ENCODE results near the gene TMEM154.

The TMEM154 gene

DNA sequence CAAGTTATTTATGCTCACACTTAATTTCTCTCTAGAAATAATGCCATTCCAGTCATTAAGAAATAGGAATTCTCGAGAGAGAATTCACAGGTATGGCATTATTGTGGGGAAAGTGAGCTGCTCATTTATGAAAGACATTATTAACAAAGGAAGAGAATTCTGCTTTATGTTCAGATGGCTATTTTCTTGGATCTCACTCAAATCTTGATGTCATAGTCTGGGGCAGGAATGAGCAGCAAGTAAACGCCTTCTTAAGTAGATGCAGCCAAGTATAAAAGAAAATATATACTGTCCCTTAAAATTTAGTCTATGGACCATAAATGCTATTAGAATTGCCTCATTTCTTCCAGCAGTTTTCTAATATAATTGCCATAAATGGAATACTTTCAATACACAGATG is 85.7 kb downstream of the TMEM154 start:
- H3K4me3 ChIP-seq (ENCODE audit: low read depth, low read length), result no peak overlapping the region
- no peaks in the 10 kb centered on the region for H3K36me3 ChIP-seq (ENCODE audit: control insufficient read depth, insufficient read depth, low read length)
- H3K9ac ChIP-seq (ENCODE audit: low read depth, low read length), result no peak overlapping the region
- no peaks in the 10 kb centered on the region for H3K9me3 ChIP-seq (ENCODE audit: control insufficient read depth, insufficient read depth, low read length)
- H3K4me1 ChIP-seq (ENCODE audit: control insufficient read depth, insufficient read depth, low read length), result no peaks in the 10 kb centered on the region
- no peaks in the 10 kb centered on the region for H3K27me3 ChIP-seq (ENCODE audit: control insufficient read depth, insufficient read depth, low read length)

DNA sequence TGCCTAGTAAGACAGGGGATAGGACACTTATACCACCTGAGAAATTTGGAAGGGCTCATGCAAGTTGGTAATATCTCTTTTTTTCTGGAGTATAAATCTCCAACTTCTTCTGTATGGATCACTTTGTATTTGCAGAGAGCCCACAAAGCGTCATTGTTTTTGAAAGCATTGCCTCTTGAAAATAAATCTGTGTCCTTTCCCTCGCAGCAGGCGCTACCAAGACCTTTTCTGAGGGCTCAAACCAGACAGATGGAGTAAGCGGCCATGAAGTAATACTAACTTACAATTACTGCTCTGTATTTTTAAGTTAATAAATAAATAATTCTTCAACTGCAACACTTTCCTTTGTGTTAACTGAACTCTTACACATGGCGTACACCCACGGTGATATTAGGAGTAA is 87.9 kb downstream of the TMEM154 start:
- peak overlapping the region; percentile 33 for H3K4me3 ChIP-seq (ENCODE audit: low read depth, low read length)
- H3K27me3 ChIP-seq (ENCODE audit: control insufficient read depth, insufficient read depth, low read length), result no peaks in the 10 kb centered on the region
- no peaks in the 10 kb centered on the region for H3K4me1 ChIP-seq (ENCODE audit: control insufficient read depth, insufficient read depth, low read length)
- no peaks in the 10 kb centered on the region for H3K36me3 ChIP-seq (ENCODE audit: control insufficient read depth, insufficient read depth, low read length)
- H3K9ac ChIP-seq (ENCODE audit: low read depth, low read length), result no peak overlapping the region
- H3K9me3 ChIP-seq (ENCODE audit: control insufficient read depth, insufficient read depth, low read length), result no peaks in the 10 kb centered on the region

DNA sequence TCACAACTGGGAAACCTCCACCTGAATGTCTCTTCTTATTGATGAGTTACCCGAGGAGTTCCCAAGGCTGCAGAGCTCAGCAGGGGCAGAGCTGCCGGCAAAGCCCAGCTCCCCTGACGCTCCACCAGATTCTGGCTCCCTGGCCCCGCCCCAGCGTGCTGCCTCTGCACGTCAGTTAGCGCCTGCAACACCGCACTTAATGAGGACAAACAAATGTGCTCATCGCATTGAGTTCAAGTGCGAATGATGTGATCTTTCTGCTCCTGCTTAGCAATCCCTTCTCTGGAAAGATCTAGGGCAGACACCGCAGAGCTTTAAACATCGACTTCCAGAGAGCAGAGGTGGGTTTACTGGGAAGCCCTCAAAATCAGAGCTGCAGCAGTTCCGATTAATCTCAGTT is 88.4 kb downstream of the TMEM154 start:
- no peaks in the 10 kb centered on the region for H3K36me3 ChIP-seq (ENCODE audit: control insufficient read depth, insufficient read depth, low read length)
- H3K9me3 ChIP-seq (ENCODE audit: control insufficient read depth, insufficient read depth, low read length), result no peaks in the 10 kb centered on the region
- H3K27me3 ChIP-seq (ENCODE audit: control insufficient read depth, insufficient read depth, low read length), result no peaks in the 10 kb centered on the region
- H3K4me1 ChIP-seq (ENCODE audit: control insufficient read depth, insufficient read depth, low read length), result no peaks in the 10 kb centered on the region
- peak overlapping the region; percentile 33 for H3K4me3 ChIP-seq (ENCODE audit: low read depth, low read length)
- no peak overlapping the region for H3K9ac ChIP-seq (ENCODE audit: low read depth, low read length)

DNA sequence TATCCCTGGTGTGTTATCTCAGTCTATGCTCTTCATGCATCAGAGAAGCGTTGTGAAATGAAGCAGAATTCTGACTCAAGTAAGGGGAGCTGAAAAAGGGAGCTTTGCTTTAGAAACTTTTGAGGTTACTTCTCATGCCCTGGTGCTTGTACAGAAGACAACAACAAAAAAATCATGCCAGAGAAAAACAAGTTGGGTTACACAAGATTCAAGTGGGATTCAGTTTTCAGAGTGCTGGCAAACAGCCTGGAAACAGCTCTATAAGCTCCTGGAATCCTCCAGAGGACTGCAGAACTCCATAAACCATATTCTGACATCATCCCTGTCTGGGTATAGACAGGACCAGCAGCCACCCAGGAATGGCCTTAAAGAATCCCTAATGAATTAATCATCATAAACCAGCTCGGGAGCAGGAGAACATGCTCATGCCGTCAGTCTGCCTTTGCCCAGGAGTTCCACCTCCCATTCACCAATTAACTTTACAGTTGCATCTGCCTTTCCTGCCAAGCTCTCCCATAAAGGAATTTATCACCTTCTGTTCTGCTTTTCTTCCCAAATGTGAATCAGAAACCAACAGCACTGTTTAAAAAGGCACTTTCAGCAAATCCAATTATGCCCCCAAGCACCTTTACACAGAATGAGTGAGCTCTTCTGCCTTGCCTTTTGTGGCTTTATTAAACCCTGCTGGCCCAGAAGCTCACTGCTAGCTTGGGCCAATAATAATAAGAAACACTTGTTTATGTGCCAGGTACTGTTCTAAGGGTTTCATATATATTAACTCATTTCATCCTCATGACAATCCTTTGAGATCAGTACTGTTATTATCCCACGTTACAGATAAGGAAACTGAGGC is 89.4 kb downstream of the TMEM154 start:
- H3K9me3 ChIP-seq (ENCODE audit: control insufficient read depth, insufficient read depth, low read length), result no peaks in the 10 kb centered on the region
- no peaks in the 10 kb centered on the region for H3K4me1 ChIP-seq (ENCODE audit: control insufficient read depth, insufficient read depth, low read length)
- H3K27me3 ChIP-seq (ENCODE audit: control insufficient read depth, insufficient read depth, low read length), result no peaks in the 10 kb centered on the region
- H3K9ac ChIP-seq (ENCODE audit: low read depth, low read length), result no peak overlapping the region
- no peak overlapping the region for H3K4me3 ChIP-seq (ENCODE audit: low read depth, low read length)
- no peaks in the 10 kb centered on the region for H3K36me3 ChIP-seq (ENCODE audit: control insufficient read depth, insufficient read depth, low read length)

GRCh38 chr4:152588869-152589268 is 90.9 kb downstream of the TMEM154 start:
- Histone ChIP-seq H3K36me3 (ENCODE audit: control insufficient read depth, insufficient read depth, low read length) (no peaks in the 10 kb centered on the region), H3K9me3 (ENCODE audit: control insufficient read depth, insufficient read depth, low read length) (no peaks in the 10 kb centered on the region), H3K27me3 (ENCODE audit: control insufficient read depth, insufficient read depth, low read length) (no peaks in the 10 kb centered on the region), H3K9ac (ENCODE audit: low read depth, low read length) (no peak overlapping the region), H3K4me1 (ENCODE audit: control insufficient read depth, insufficient read depth, low read length) (no peaks in the 10 kb centered on the region), H3K4me3 (ENCODE audit: low read depth, low read length) (no peak overlapping the region)

DNA sequence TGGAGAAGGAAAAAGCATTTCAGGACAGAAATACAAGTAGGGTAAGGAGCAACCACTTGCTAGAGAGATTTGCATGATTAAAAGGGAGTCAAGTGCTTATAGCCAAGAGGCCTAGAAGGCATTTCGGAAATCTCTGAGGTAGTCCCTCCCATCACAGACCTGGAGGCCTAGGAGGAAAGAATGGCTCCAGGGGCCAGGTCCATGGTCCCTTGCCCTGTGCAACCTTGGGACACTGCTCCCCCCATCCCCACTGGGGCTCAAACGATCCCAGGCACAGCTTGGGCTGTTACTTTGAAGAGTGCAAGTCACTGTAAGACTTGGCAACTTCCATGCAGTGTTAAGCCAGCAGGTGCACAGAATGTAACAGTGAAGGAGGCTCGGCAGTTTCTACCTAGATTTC is 92.7 kb downstream of the TMEM154 start:
- no peaks in the 10 kb centered on the region for H3K4me1 ChIP-seq (ENCODE audit: control insufficient read depth, insufficient read depth, low read length)
- H3K36me3 ChIP-seq (ENCODE audit: control insufficient read depth, insufficient read depth, low read length), result no peaks in the 10 kb centered on the region
- H3K9ac ChIP-seq (ENCODE audit: low read depth, low read length), result no peak overlapping the region
- H3K9me3 ChIP-seq (ENCODE audit: control insufficient read depth, insufficient read depth, low read length), result no peaks in the 10 kb centered on the region
- no peaks in the 10 kb centered on the region for H3K27me3 ChIP-seq (ENCODE audit: control insufficient read depth, insufficient read depth, low read length)
- no peak overlapping the region for H3K4me3 ChIP-seq (ENCODE audit: low read depth, low read length)

- Histone ChIP-seq H3K4me1 (ENCODE audit: control insufficient read depth, insufficient read depth, low read length) (no peaks in the 10 kb centered on the region), H3K9ac (ENCODE audit: low read depth, low read length) (no peak overlapping the region), H3K9me3 (ENCODE audit: control insufficient read depth, insufficient read depth, low read length) (no peaks in the 10 kb centered on the region), H3K27me3 (ENCODE audit: control insufficient read depth, insufficient read depth, low read length) (no peaks in the 10 kb centered on the region), H3K36me3 (ENCODE audit: control insufficient read depth, insufficient read depth, low read length) (no peaks in the 10 kb centered on the region), H3K4me3 (ENCODE audit: low read depth, low read length) (no peak overlapping the region)
Observed at GRCh38 chr4:152586668-152587067, 93.1 kb downstream of the TMEM154 start.

DNA sequence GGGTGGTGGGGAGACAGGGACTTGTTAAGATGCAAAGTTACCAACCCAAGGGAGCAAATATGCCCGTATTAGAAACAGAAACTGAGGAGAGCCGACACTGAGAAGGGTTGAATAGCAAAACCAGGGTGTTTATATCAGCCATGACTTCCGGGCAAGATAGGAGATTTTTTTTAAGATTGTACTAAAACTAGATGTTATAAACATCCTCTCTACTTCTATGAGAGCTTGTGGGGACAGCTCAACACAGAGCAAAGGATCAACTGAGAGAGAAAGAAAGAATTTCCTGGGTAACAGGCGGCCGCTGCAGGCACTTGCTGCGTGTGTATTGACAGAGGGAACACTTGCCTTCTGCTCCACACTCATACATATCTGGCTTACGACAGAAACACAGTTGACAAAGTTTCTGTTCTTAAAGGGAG is 94.8 kb downstream of the TMEM154 start:
- Histone ChIP-seq H3K27me3 (ENCODE audit: control insufficient read depth, insufficient read depth, low read length) (no peaks in the 10 kb centered on the region), H3K4me3 (ENCODE audit: low read depth, low read length) (no peak overlapping the region), H3K36me3 (ENCODE audit: control insufficient read depth, insufficient read depth, low read length) (no peaks in the 10 kb centered on the region), H3K9me3 (ENCODE audit: control insufficient read depth, insufficient read depth, low read length) (no peaks in the 10 kb centered on the region), H3K4me1 (ENCODE audit: control insufficient read depth, insufficient read depth, low read length) (no peaks in the 10 kb centered on the region), H3K9ac (ENCODE audit: low read depth, low read length) (no peak overlapping the region)

- H3K9ac ChIP-seq (ENCODE audit: low read depth, low read length), result no peak overlapping the region
- H3K9me3 ChIP-seq (ENCODE audit: control insufficient read depth, insufficient read depth, low read length), result no peaks in the 10 kb centered on the region
- H3K4me3 ChIP-seq (ENCODE audit: low read depth, low read length), result no peak overlapping the region
- H3K36me3 ChIP-seq (ENCODE audit: control insufficient read depth, insufficient read depth, low read length), result no peaks in the 10 kb centered on the region
- no peaks in the 10 kb centered on the region for H3K27me3 ChIP-seq (ENCODE audit: control insufficient read depth, insufficient read depth, low read length)
- H3K4me1 ChIP-seq (ENCODE audit: control insufficient read depth, insufficient read depth, low read length), result no peaks in the 10 kb centered on the region
Observed at GRCh38 chr4:152581536-152582160, 98.1 kb downstream of the TMEM154 start.

DNA sequence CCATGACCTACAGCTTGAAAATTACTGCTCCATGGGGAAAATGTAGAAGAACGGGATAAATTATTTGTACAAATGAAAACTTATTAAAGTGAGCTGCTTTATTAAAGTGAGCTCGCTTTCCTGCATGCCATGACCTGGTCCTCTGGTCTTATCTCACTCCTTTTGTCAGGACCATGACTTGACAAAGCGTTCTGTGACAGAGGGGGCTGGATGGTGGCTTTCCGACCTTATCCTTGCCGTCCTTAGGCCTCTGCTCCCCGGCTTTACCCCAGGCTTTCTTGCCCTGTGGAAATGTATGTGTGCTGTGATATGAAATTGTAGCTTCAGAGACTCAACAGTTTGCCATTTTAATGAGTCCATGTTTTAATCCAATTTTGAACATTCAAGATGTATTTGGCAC is 99.9 kb downstream of the TMEM154 start:
- Histone ChIP-seq H3K27me3 (ENCODE audit: control insufficient read depth, insufficient read depth, low read length) (no peaks in the 10 kb centered on the region), H3K4me1 (ENCODE audit: control insufficient read depth, insufficient read depth, low read length) (no peaks in the 10 kb centered on the region), H3K9me3 (ENCODE audit: control insufficient read depth, insufficient read depth, low read length) (no peaks in the 10 kb centered on the region), H3K9ac (ENCODE audit: low read depth, low read length) (no peak overlapping the region), H3K4me3 (ENCODE audit: low read depth, low read length) (no peak overlapping the region), H3K36me3 (ENCODE audit: control insufficient read depth, insufficient read depth, low read length) (no peaks in the 10 kb centered on the region)

- Histone ChIP-seq H3K36me3 (ENCODE audit: control insufficient read depth, insufficient read depth, low read length) (no peaks in the 10 kb centered on the region), H3K9me3 (ENCODE audit: control insufficient read depth, insufficient read depth, low read length) (no peaks in the 10 kb centered on the region), H3K4me1 (ENCODE audit: control insufficient read depth, insufficient read depth, low read length) (no peaks in the 10 kb centered on the region), H3K4me3 (ENCODE audit: low read depth, low read length) (no peak overlapping the region), H3K27me3 (ENCODE audit: control insufficient read depth, insufficient read depth, low read length) (no peaks in the 10 kb centered on the region), H3K9ac (ENCODE audit: low read depth, low read length) (no peak overlapping the region)
Observed at GRCh38 chr4:152579107-152579764, 100.6 kb downstream of the TMEM154 start.

- no peaks in the 10 kb centered on the region for H3K27me3 ChIP-seq (ENCODE audit: control insufficient read depth, insufficient read depth, low read length)
- no peaks in the 10 kb centered on the region for H3K36me3 ChIP-seq (ENCODE audit: control insufficient read depth, insufficient read depth, low read length)
- H3K4me1 ChIP-seq (ENCODE audit: control insufficient read depth, insufficient read depth, low read length), result no peaks in the 10 kb centered on the region
- H3K9ac ChIP-seq (ENCODE audit: low read depth, low read length), result no peak overlapping the region
- H3K4me3 ChIP-seq (ENCODE audit: low read depth, low read length), result no peak overlapping the region
- no peaks in the 10 kb centered on the region for H3K9me3 ChIP-seq (ENCODE audit: control insufficient read depth, insufficient read depth, low read length)
Observed at GRCh38 chr4:152578670-152579069, 101.1 kb downstream of the TMEM154 start.
